Chondrocyte (in vitro differentiated cells): ENCODE data around the gene ANXA2R. TPM values are rescaled to one million over a fixed set of nuclear protein-coding genes. Genes with fewer than 3 reads are reported as not detected.
A peak's percentile ranks its signal among the peaks of the same experiment; 100 is the strongest.

ENCODE experiments used
- DNase-seq: peaks from one replicate; pipeline ENCODE4 v3.0.0; 2021; ENCODE audit warnings: mixed read lengths, low spot score
- H3K27ac Mint-ChIP-seq: one replicate; pipeline ENCODE4 v1.8.0; 2021; ENCODE audit warnings: mild to moderate bottlenecking, moderate library complexity, mixed read lengths; ENCODE audit not compliant: unreplicated experiment
- H3K27me3 Mint-ChIP-seq: 2 replicates; pipeline ENCODE4 v1.8.0; 2021; ENCODE audit warnings: low read depth, mixed read lengths
- H3K36me3 Mint-ChIP-seq: 2 replicates; pipeline ENCODE4 v1.8.0; 2021; ENCODE audit warnings: low read depth, mixed read lengths
- H3K4me1 Mint-ChIP-seq: 2 replicates; pipeline ENCODE4 v1.8.0; 2021; ENCODE audit warnings: low read depth, mild to moderate bottlenecking, mixed read lengths
- H3K4me3 Mint-ChIP-seq: one replicate; pipeline ENCODE4 v1.8.0; 2021; ENCODE audit warnings: mild to moderate bottlenecking, moderate library complexity, mixed read lengths; ENCODE audit not compliant: unreplicated experiment
- H3K9me3 Mint-ChIP-seq: 2 replicates; pipeline ENCODE4 v1.8.0; 2021; ENCODE audit warnings: low read depth, mixed read lengths
- CTCF ChIP-seq: fragments of 200-600 bp; sonication (generic); IDR thresholded peaks from 2 replicates; pipeline ENCODE4 v1.5.0; 2021; ENCODE audit warnings: antibody characterized with exemption, mild to moderate bottlenecking, moderate library complexity
- total RNA-seq: library from RNA; stranded (reverse); gene quantifications from 3 replicates; pipeline ENCODE4 v1.2.1, GENCODE V29; 2021

ANXA2R gene
- total RNA-seq, 1 donor from 2014 or later, result 1.2 TPM

- H3K27me3 Mint-ChIP-seq, result no peaks in the 10 kb centered on the region
- peaks cover 67% of the 10 kb centered on the region for H3K4me1 Mint-ChIP-seq
- no peaks in the 10 kb centered on the region for H3K36me3 Mint-ChIP-seq
- no peak for DNase-seq
- H3K27ac Mint-ChIP-seq, result peak overlapping the region; percentile 78
- H3K9me3 Mint-ChIP-seq, result no peaks in the 10 kb centered on the region
- no peak overlapping the region for H3K4me3 Mint-ChIP-seq
- TF ChIP-seq CTCF, result no peak
Observed at GRCh38 chr5:43046474-43046873, 6.4 kb upstream of the ANXA2R start.

- Mint-ChIP-seq H3K9me3 (no peaks in the 10 kb centered on the region), H3K4me3 (no peak overlapping the region), H3K27ac (peak overlapping the region; percentile 45), H3K27me3 (no peaks in the 10 kb centered on the region), H3K36me3 (no peaks in the 10 kb centered on the region), H3K4me1 (peaks cover 71% of the 10 kb centered on the region)
- DNase-seq, result no peak
- TF ChIP-seq CTCF, result no peak
Observed at GRCh38 chr5:43045236-43045635, 5.1 kb upstream of the ANXA2R start.

GRCh38 chr5:43044181-43044914 lies 4.2 kb upstream of the ANXA2R start:
- Mint-ChIP-seq H3K36me3 (no peaks in the 10 kb centered on the region), H3K27me3 (no peaks in the 10 kb centered on the region), H3K27ac (peak overlapping the region; percentile 66), H3K4me1 (peaks cover 71% of the 10 kb centered on the region), H3K4me3 (peak overlapping the region; percentile 58), H3K9me3 (no peaks in the 10 kb centered on the region)
- no peak for DNase-seq
- no peak for TF ChIP-seq CTCF

- H3K27ac Mint-ChIP-seq, result peak overlapping the region; percentile 99
- H3K9me3 Mint-ChIP-seq, result no peaks in the 10 kb centered on the region
- peaks cover 69% of the 10 kb centered on the region for H3K4me1 Mint-ChIP-seq
- no peaks in the 10 kb centered on the region for H3K36me3 Mint-ChIP-seq
- H3K27me3 Mint-ChIP-seq, result no peaks in the 10 kb centered on the region
- peak overlapping the region; percentile 89 for H3K4me3 Mint-ChIP-seq
- DNase-seq, result no peak
- no peak for TF ChIP-seq CTCF
Observed at GRCh38 chr5:43043400-43043756, 3.3 kb upstream of the ANXA2R start.

GRCh38 chr5:43042626-43043399 lies 2.7 kb upstream of the ANXA2R start:
- H3K27me3 Mint-ChIP-seq, result no peaks in the 10 kb centered on the region
- peak overlapping the region; percentile 99 for H3K27ac Mint-ChIP-seq
- no peaks in the 10 kb centered on the region for H3K9me3 Mint-ChIP-seq
- no peaks in the 10 kb centered on the region for H3K36me3 Mint-ChIP-seq
- H3K4me1 Mint-ChIP-seq, result peaks cover 71% of the 10 kb centered on the region
- no peak for TF ChIP-seq CTCF
- no peak for DNase-seq
- peak overlapping the region; percentile 89 for H3K4me3 Mint-ChIP-seq
